GM12878 (cell line): ENCODE data around the gene GDPD1. TPM values are rescaled to one million over a fixed set of nuclear protein-coding genes. Genes with fewer than 3 reads are reported as not detected.

Source experiments
- ATAC-seq: fragments of 200-7000 bp; cut with Tn5 transposase; 3 replicates; pipeline ENCODE4 v1.9.1; 2020; ENCODE audit warnings: mild to moderate bottlenecking, moderate library complexity
- BruUV-seq: library from RNA; stranded (reverse); fragments of 400-500 nt; replicated peaks from 2 replicates; lab custom pipeline; 2021; lab: Mats Ljungman, UMichigan
- CTCF ChIA-PET: fragments of 300-600 bp; sonication (Branson Sonifier 250); formaldehyde crosslinking; extraction: SDS; loops from one replicate; lab custom pipeline; 2021; ENCODE audit warnings: inconsistent platforms; lab: Yijun Ruan, JAX
- POLR2A ChIA-PET: fragments of 350-600 bp; formaldehyde crosslinking; extraction: SDS; loops from one replicate; lab custom pipeline; 2021; ENCODE audit warnings: inconsistent platforms; lab: Charles Lee
- RAD21 ChIA-PET: fragments of 300-600 bp; sonication (Branson Sonifier 250); formaldehyde crosslinking; loops from one replicate; lab custom pipeline; 2023; ENCODE audit warnings: antibody characterized with exemption; ENCODE audit not compliant: unreplicated experiment; lab: Charles Lee
- SMC1A ChIA-PET: fragments of 300-600 bp; sonication (Branson Sonifier 250); formaldehyde crosslinking; loops from one replicate; lab custom pipeline; 2023; ENCODE audit not compliant: unreplicated experiment, uncharacterized antibody; lab: Charles Lee
- DNase-seq: peaks from one replicate; pipeline ENCODE4 v3.0.0-alpha.2; 2011; ENCODE audit warnings: low read depth, low spot score
- FAIRE-seq: peaks from 3 replicates; lab custom pipeline; 2011; peaks lifted over from hg19 to GRCh38; lab: Jason Lieb, UNC
- H2AFZ ChIP-seq: 2 replicates; pipeline ENCODE4 v1.6.0; 2011; ENCODE audit warnings: low read depth, low read length, control low read depth; ENCODE audit not compliant: control insufficient read depth
- H3K27ac ChIP-seq: 2 replicates; pipeline ENCODE4 v1.5.1; 2011; ENCODE audit warnings: control low read depth; ENCODE audit not compliant: control insufficient read depth, insufficient read depth
- H3K27me3 ChIP-seq, 2 experiments: replicated peaks in 1 of 2; 2 replicates each; pipeline versions ENCODE4 v1.6.0 to v1.6.1; 2011; ENCODE audit warnings: low read length in 1 of 2; ENCODE audit not compliant: control insufficient read depth in 2 of 2, insufficient read depth in 2 of 2
- H3K36me3 ChIP-seq, 2 experiments: 2 replicates each; pipeline ENCODE4 v1.5.1; 2011; ENCODE audit warnings: low read length in 1 of 2; ENCODE audit not compliant: control insufficient read depth in 2 of 2, insufficient read depth in 2 of 2
- H3K4me1 ChIP-seq: 2 replicates; pipeline ENCODE4 v1.6.1; 2011; ENCODE audit warnings: mild to moderate bottlenecking, low read length, moderate library complexity, mixed read lengths; ENCODE audit not compliant: control insufficient read depth, insufficient read depth
- H3K4me2 ChIP-seq: 2 replicates; pipeline ENCODE4 v1.6.0; 2011; ENCODE audit warnings: control low read depth; ENCODE audit not compliant: control insufficient read depth, insufficient read depth
- H3K4me3 ChIP-seq: fragments of 200-600 bp; sonication (generic); 2 replicates; pipeline ENCODE4 v1.5.1; 2016
- H3K79me2 ChIP-seq: 2 replicates; pipeline ENCODE4 v1.6.0; 2011; ENCODE audit warnings: low read length; ENCODE audit not compliant: control insufficient read depth, insufficient read depth
- H3K9ac ChIP-seq: 2 replicates; pipeline ENCODE4 v1.8.0; 2011; ENCODE audit warnings: low read length, control low read depth, mixed read lengths; ENCODE audit not compliant: control insufficient read depth, insufficient read depth
- H3K9me3 ChIP-seq: replicated peaks from 3 replicates; pipeline ENCODE4 v1.5.1; 2011; ENCODE audit warnings: mild to moderate bottlenecking, low read length; ENCODE audit not compliant: control insufficient read depth, insufficient read depth
- H4K20me1 ChIP-seq: 2 replicates; pipeline ENCODE4 v1.6.0; 2011; ENCODE audit not compliant: control insufficient read depth, insufficient read depth
- ATF2 ChIP-seq: IDR thresholded peaks from 2 replicates; pipeline ENCODE4 v1.6.1; 2012; ENCODE audit warnings: low read length, inconsistent platforms
- ATF7 ChIP-seq: fragments of 450-650 bp; IDR thresholded peaks from 2 replicates; pipeline ENCODE4 v1.6.1; 2016; ENCODE audit warnings: low read depth, mild to moderate bottlenecking
- BHLHE40 ChIP-seq, 2 experiments: fragments of 450-650 bp in 1 of 2; IDR thresholded peaks; 2 replicates each; pipeline ENCODE4 v1.6.1; 2011 to 2017; ENCODE audit warnings: low read depth in 2 of 2, borderline replicate concordance in 1 of 2, improper control_type of control experiment in 1 of 2, low read length in 1 of 2, mild to moderate bottlenecking in 1 of 2
- IKZF2 ChIP-seq, 2 experiments: fragments of 450-650 bp; IDR thresholded peaks; 2 replicates each; pipeline ENCODE4 v1.6.1; 2017; ENCODE audit warnings: mild to moderate bottlenecking in 2 of 2, moderate library complexity in 2 of 2
- JUNB ChIP-seq: IDR thresholded peaks from 2 replicates; pipeline ENCODE4 v1.6.1; 2016; ENCODE audit warnings: antibody characterized with exemption, mild to moderate bottlenecking
- NFYA ChIP-seq: IDR thresholded peaks from 2 replicates; pipeline ENCODE4 v1.6.1; 2011; ENCODE audit warnings: low read depth, mild to moderate bottlenecking, low read length, improper control_type of control experiment, borderline replicate concordance
- NR2C1 ChIP-seq: fragments of 450-650 bp; IDR thresholded peaks from 2 replicates; pipeline ENCODE4 v1.6.1; 2017; ENCODE audit warnings: antibody characterized with exemption, mild to moderate bottlenecking, moderate library complexity
- SPI1 ChIP-seq: IDR thresholded peaks from 2 replicates; pipeline ENCODE4 v1.6.1; 2011; ENCODE audit warnings: low read depth, mild to moderate bottlenecking, low read length, moderate library complexity, borderline replicate concordance; ENCODE audit not compliant: insufficient read depth
- STAT3 ChIP-seq: IDR thresholded peaks from 2 replicates; pipeline ENCODE4 v1.6.1; 2011; ENCODE audit warnings: low read depth, low read length, improper control_type of control experiment
- WGBS: methylation state at CpG from one replicate; pipeline ENCODE4 v1.1.6; 2016; ENCODE audit warnings: low lambda C conversion rate; ENCODE audit not compliant: insufficient replicate concordance, insufficient coverage; ENCODE audit errors: missing lambda C conversion rate; 5-methylcytosine and 5-hydroxymethylcytosine counted together
- in situ Hi-C: fragments of 300-500 bp; cut with MboI; formaldehyde crosslinking; loops from 9 replicates; pipeline ENCODE4 v1.14.3; 2018; ENCODE audit warnings: mixed read lengths
- intact Hi-C: fragments of 100-400 bp; cut with micrococcal nuclease; formaldehyde crosslinking; loops from one replicate; pipeline ENCODE4 v1.14.2; 2022; ENCODE audit not compliant: unreplicated experiment
- polyA plus RNA-seq, 11 experiments: library from polyadenylated mRNA; depleted of rRNA in 4 of 11; unstranded in 6 of 11; stranded (reverse) in 5 of 11; fragments of >200 nt; fragmentation: Nextera tagmentation in 4 of 11; fragmentation: Illumina TruSeq in 1 of 11; extraction: Ambion mirVana in 4 of 11; extraction: Trizol in 1 of 11; gene quantifications; 1 replicate in 1 of 11; 2 replicates in 10 of 11; pipeline versions ENCODE4 v1.2.1 to v1.2.3, GENCODE V29; 2011 to 2016; ENCODE audit warnings: inconsistent platforms in 2 of 11, missing spikeins in 2 of 11, low read depth in 1 of 11
- total RNA-seq, 4 experiments: library from RNA; depleted of rRNA in 3 of 4; stranded (reverse); fragments of >200 nt in 3 of 4; fragmentation: Illumina TruSeq in 1 of 4; extraction: Trizol in 1 of 4; gene quantifications; 2 replicates each; pipeline versions ENCODE4 v1.2.1 to v1.2.3, GENCODE V29; 2013 to 2021

Gene GDPD1
- total and polyA plus RNA-seq, 10 of the 15 experiments (the other 5 are each of a cell fraction or from before 2014, with no cell fraction given) = 0.18 to 1.6 (median 0.69) TPM

GRCh38 chr17:59300941-59301340 lies 80.6 kb downstream of the GDPD1 start:
- no peaks in the 10 kb centered on the region for H4K20me1 ChIP-seq
- no peaks in the 10 kb centered on the region for H3K79me2 ChIP-seq
- CTCF ChIA-PET = no interaction called here
- 6% methylated on average over 5 of the region's 5 CpGs for WGBS
- peak; percentile 44; the same call in 2 of the 3 replicates for ATAC-seq
- in situ Hi-C loops = no loop called here
- H3K27me3 ChIP-seq = no peaks in the 10 kb centered on the region
- H3K36me3 ChIP-seq = no peaks in the 10 kb centered on the region
- POLR2A ChIA-PET = interaction anchor here (0.7 kb wide), 1 partner anchor 136 kb away, joined by 3 read pairs; no protein-coding TSS in a partner anchor
- no peak for DNase-seq
- H3K4me1 ChIP-seq = no peaks in the 10 kb centered on the region
- no peak for FAIRE-seq
- no peak overlapping the region for H3K4me3 ChIP-seq
- SMC1A ChIA-PET = interaction anchor here (0.9 kb wide), 2 partner anchors 9 to 140 kb away, joined by 3 read pairs; no protein-coding TSS in a partner anchor
- no peak overlapping the region for H3K4me2 ChIP-seq
- BruUV-seq = no TSS peak
- H3K9me3 ChIP-seq = no peaks in the 10 kb centered on the region
- H3K9ac ChIP-seq = no peak overlapping the region
- peak in 1 of 2 experiments; percentile 11; a peak in 1 of 4 replicates for TF ChIP-seq BHLHE40 (IDR thresholded peaks at IDR 0.05; ENCODE audit: borderline replicate concordance in 1 of 2, low read depth in 2 of 2, low read length in 1 of 2)
- TF ChIP-seq JUNB = peak; percentile 43
- TF ChIP-seq SPI1 = peak; percentile 60; the same call in 1 of the 2 replicates
- peak; percentile 22 to 34; a peak in 1 of 4 replicates for TF ChIP-seq IKZF2 (IDR thresholded peaks at IDR 0.05)
- TF ChIP-seq ATF2 = 0 out of 2 replicates have a peak, but pooled peaks have one; percentile 18
- TF ChIP-seq NFYA = no peak
- peak; percentile 61; the same call in 1 of the 2 replicates for TF ChIP-seq ATF7
- no peak for TF ChIP-seq STAT3
- TF ChIP-seq NR2C1 = no peak
- TF ChIP-seq, all 136 proteins: peak for 6
- H3K27ac ChIP-seq = no peak overlapping the region
- RAD21 ChIA-PET = no interaction called here
- no peak overlapping the region for H2AFZ ChIP-seq
- intact Hi-C loops = no loop called here
